Astrocyte of the spinal cord (primary cell): Measurements from ENCODE around the gene SYNDIG1L.

Source experiments
- DNase-seq: peaks from one replicate; pipeline ENCODE4 v3.0.0; 2011; ENCODE audit warnings: low read depth, low spot score
- H3K4me3 ChIP-seq: 2 replicates; pipeline ENCODE4 v1.5.1; 2011; ENCODE audit warnings: low read depth, mild to moderate bottlenecking, low read length, moderate library complexity
- in situ Hi-C: cut with HindIII; loops from 2 replicates; pipeline ENCODE4 v1.10.0; 2017; ENCODE audit warnings: low sequenced_read_pairs
- TF ChIP-seq, protein P1 (sequence below): IDR thresholded peaks from 2 replicates; pipeline ENCODE4 v1.5.1; 2012; ENCODE audit warnings: low read depth, mild to moderate bottlenecking, low read length, inconsistent platforms

The SYNDIG1L gene

DNA sequence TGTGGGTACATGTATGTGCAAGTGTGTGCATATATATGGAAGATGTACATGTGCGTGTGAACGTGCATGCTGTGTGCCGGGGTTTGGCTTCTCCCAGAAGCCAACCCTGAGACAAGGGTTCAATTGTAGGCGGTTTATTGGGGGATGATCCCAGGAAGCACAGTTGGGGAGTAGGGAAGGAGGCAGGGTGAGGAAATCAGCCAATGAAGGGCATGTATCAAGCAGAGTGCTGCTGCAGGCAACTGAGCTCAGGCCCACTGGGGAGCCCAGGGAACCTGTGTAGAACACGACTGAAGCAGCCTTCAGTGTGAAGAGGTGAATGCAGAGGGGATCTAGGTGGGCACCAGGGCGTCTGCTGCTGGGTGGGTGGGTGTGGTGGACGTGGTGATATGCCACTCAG lies 21.6 kb downstream of the SYNDIG1L start:
- TF ChIP-seq, protein P1, sequence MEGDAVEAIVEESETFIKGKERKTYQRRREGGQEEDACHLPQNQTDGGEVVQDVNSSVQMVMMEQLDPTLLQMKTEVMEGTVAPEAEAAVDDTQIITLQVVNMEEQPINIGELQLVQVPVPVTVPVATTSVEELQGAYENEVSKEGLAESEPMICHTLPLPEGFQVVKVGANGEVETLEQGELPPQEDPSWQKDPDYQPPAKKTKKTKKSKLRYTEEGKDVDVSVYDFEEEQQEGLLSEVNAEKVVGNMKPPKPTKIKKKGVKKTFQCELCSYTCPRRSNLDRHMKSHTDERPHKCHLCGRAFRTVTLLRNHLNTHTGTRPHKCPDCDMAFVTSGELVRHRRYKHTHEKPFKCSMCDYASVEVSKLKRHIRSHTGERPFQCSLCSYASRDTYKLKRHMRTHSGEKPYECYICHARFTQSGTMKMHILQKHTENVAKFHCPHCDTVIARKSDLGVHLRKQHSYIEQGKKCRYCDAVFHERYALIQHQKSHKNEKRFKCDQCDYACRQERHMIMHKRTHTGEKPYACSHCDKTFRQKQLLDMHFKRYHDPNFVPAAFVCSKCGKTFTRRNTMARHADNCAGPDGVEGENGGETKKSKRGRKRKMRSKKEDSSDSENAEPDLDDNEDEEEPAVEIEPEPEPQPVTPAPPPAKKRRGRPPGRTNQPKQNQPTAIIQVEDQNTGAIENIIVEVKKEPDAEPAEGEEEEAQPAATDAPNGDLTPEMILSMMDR = no peak
- DNase-seq = no peak
- in situ Hi-C loops = no loop called here
- H3K4me3 ChIP-seq = no peak overlapping the region

DNA sequence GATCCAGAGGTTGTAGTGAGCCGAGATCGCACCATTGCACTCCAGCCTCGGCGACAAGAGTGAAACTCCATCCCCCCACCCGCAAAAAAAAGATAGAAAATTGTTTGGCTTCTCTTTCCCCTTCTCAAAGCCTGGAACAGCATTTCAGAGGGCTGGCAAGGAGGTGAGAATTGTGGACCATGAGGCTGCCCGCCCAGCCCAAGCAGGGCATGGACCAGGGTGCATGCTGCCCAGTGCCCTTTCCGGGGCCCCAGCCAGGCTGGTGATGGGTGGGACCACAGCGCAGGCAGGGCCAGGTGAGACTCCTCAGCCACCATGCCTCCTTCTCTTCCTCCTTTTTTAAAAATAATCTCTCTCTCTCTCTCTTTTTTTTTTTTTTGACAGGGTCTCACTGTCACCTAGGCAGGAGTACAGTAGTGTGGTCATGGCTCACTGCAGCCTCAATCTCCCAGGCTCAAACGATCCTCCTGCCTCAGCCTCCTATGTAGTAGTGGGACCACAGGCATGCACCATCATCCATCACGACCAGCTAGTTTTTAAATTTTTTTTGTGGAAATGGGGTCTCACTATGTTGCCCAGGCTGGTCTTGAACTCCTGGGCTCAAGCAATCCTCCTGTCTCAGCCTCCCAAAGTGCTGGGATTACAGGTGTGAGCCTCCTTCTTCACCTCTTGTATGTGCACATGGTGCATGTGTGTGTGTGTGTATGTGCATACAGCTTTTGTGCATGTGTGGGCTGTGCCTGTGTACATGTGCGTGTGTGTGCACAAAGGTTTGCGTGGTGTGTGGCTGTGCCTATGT lies 22.2 kb downstream of the SYNDIG1L start:
- in situ Hi-C loops = no loop called here
- no peak overlapping the region for H3K4me3 ChIP-seq
- TF ChIP-seq, protein P1 = no peak
- no peak for DNase-seq

DNA sequence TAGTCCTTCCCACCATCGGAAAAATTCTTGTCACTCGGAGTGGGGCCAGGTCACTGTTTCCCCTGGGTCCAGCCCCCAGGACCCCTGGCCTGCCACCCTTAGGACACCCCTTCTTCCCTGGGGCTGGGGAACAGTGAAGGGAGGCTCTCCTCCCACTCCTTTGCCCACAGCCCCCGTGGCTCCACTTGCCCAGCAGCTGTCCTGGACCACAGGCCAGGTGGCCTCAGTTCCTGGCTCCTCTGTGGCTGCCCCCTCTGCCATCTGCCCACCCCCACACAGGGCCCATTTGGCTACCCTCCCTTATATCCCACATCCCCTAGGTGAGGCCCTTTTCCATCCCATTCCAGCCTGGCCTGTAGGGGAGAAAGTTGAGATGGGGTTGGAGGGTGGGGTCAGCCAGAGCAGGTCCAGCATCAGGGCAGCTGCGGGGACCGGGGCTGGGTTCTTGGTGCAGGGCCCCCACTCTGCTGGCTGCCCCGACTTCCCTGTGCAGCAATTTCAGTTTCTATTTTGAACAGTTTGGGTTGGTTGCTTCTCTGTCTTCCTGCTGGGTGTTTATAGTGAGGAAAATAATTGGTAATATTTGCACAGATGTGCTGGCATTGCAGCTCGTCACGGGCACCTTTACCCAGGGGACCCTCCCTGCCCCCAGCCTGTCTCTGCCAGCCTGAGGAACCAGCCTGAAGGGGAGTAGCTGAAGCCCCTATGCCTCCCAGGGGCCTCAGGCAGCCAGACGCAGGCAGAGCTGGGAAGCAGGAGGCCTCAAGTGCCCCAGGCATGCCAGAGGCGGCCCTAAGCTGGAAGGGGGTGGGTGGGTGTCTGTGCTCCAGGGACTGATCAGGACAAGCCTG lies 23.4 kb downstream of the SYNDIG1L start:
- TF ChIP-seq, protein P1 = no peak
- H3K4me3 ChIP-seq = no peak overlapping the region
- DNase-seq = no peak
- in situ Hi-C loops = no loop called here

DNA sequence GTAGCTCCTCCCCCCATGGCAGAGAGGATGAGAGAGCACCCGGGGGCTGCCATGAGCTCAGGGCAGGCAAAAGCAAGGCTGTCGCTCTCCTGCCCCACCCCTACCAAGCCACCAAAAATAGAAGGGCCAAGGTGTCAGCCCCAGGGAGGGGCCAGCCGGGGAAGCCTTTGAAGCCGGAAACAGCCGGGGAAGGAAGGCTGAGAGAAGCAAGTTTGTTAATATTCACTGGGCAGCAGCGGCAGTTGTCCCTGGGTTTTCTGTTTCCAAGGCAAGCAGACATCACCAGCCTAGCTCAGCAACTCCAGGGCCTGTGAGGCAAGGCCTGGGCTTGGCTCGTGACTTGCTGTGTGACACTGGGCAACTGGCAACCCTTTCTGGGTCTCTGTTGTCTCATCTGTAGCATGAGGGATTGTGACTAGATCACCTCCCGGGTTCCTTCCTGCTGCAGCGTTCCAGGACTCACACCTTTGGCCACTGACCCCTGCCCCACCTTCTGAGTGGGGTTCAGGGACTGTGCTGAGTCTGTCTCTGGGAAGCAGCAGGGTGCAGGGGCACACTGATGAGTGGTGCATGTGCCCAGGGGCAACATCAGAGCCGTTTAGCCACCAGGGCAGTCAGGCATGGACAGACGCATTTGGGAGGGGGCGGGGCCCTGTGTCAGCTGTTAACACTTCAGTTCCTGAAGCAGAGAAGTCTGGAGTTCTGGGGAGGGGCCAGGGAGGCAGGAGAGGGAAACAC lies 24.3 kb downstream of the SYNDIG1L start:
- in situ Hi-C loops = no loop called here
- DNase-seq = no peak
- TF ChIP-seq, protein P1 = no peak
- H3K4me3 ChIP-seq = no peak overlapping the region

DNA sequence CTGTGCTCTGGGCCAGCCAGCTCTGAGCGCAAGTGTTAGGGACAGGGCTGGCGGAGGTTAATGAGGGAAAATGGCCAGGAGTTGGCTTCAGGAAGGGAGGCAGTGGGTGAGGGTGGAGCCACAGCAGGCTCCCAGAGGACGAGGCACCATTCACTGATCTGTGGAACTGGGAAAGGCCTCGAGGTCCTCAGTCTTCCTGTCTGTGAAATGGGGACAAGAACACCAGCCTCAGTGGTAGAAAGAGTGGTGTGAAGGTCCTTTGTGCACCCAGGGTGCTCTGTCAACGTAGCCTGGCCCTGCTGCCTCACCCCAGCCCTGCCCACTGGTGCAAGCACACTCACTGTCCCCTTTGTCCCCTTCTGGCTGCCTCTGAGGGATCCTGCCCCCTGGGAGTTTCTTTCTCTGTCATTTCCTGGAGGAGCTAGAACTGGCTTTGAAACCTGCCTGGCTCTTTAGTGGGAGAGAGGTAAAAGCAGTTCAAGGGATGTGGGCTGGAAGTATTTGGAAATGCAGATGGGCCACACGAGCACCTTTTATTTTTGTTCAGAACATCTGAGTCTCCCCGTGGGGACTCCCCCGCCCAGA lies 25.0 kb downstream of the SYNDIG1L start:
- TF ChIP-seq, protein P1 = no peak
- H3K4me3 ChIP-seq = no peak overlapping the region
- no peak for DNase-seq
- in situ Hi-C loops = no loop called here

DNA sequence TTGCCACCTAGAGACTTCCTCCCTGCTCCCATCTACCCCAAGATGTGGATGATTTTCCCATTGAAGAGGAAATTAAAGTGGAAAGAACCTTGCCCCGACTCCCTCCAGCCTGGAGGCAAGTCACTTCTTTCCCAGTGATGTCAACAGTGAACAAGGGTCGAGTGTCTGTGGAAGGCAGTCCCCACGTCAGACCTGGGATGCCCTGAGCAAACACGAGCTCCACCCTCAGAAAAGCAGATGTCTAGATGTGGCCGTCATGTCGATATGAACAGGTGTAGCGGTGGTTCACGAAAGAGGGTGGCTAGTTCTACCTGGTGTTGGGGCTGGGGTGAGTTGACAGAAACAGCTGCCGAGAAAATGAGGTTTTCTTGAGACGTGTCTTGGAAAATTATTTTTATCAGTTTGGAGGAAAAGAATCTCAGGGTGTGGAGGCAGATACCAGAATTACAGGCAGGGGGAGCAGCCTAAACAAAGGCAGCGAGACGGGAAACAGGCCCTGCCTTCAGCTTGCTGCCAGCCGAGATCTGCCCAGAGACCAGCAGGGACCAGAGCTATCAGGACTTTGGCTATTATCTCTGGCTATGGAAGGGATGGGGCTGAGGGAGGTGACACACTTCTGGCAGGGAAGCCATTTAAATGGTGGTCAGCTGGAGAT lies 25.9 kb downstream of the SYNDIG1L start:
- H3K4me3 ChIP-seq = no peak overlapping the region
- TF ChIP-seq, protein P1 = peak; percentile 10
- in situ Hi-C loops = no loop called here
- no peak for DNase-seq
